H1 (cell line): ENCODE data around the gene CST7. TPM values are rescaled to one million over a fixed set of nuclear protein-coding genes. Genes with fewer than 3 reads are reported as not detected.

Experiments used
- CTCF ChIA-PET: fragments of 300-600 bp; sonication (Branson Sonifier 250); formaldehyde crosslinking; loops from one replicate; lab custom pipeline; 2021; ENCODE audit not compliant: partially characterized antibody; lab: Charles Lee
- POLR2A ChIA-PET: fragments of 300-600 bp; sonication (Branson Sonifier 250); formaldehyde crosslinking; loops from one replicate; lab custom pipeline; 2021; ENCODE audit warnings: inconsistent platforms; ENCODE audit not compliant: partially characterized antibody; lab: Charles Lee
- DNase-seq, 2 experiments: peaks; one replicate each; pipeline versions ENCODE4 v3.0.0 to v3.0.0-alpha.2; 2010 to 2022; ENCODE audit warnings: low spot score in 2 of 2, low read depth in 1 of 2, mixed read lengths in 1 of 2
- FAIRE-seq: peaks from 2 replicates; lab custom pipeline; 2011; peaks lifted over from hg19 to GRCh38; lab: Jason Lieb, UNC
- H2AFZ ChIP-seq: 2 replicates; pipeline ENCODE4 v1.8.1; 2012; ENCODE audit warnings: low read length, inconsistent platforms
- H2AK5ac ChIP-seq: 2 replicates; pipeline ENCODE4 v1.6.1; 2013; ENCODE audit warnings: low read depth, low read length
- H2BK120ac ChIP-seq: replicated peaks from 2 replicates; pipeline ENCODE3; 2013; ENCODE audit warnings: low read depth, low read length, inconsistent platforms
- H2BK12ac ChIP-seq: 2 replicates; pipeline ENCODE4 v1.6.1; 2013; ENCODE audit warnings: low read depth, low read length
- H2BK15ac ChIP-seq: 2 replicates; pipeline ENCODE4 v1.6.1; 2013; ENCODE audit warnings: low read length
- H2BK20ac ChIP-seq: 2 replicates; pipeline ENCODE4 v1.6.1; 2013; ENCODE audit warnings: low read length
- H2BK5ac ChIP-seq: 2 replicates; pipeline ENCODE4 v1.6.1; 2013; ENCODE audit warnings: low read depth, low read length
- H3K14ac ChIP-seq: 2 replicates; pipeline ENCODE4 v1.6.1; 2013; ENCODE audit warnings: inconsistent platforms; ENCODE audit not compliant: insufficient read length
- H3K18ac ChIP-seq: 2 replicates; pipeline ENCODE4 v1.6.1; 2013; ENCODE audit warnings: low read length; ENCODE audit errors: extremely low read depth
- H3K23ac ChIP-seq: 2 replicates; pipeline ENCODE4 v1.6.1; 2013; ENCODE audit warnings: inconsistent platforms; ENCODE audit not compliant: insufficient read length
- H3K23me2 ChIP-seq: 2 replicates; pipeline ENCODE4 v1.6.1; 2013; ENCODE audit warnings: low read depth, low read length
- H3K27ac ChIP-seq: 2 replicates; pipeline ENCODE4 v1.6.1; 2011; ENCODE audit warnings: low read depth, low read length, inconsistent platforms
- H3K27me3 ChIP-seq, 4 experiments: replicated peaks in 1 of 4; 1 replicate in 1 of 4; 2 replicates in 3 of 4; pipeline versions ENCODE4 v1.6.1 to v1.8.1; 2011 to 2013; ENCODE audit warnings: low read length in 3 of 4, mild to moderate bottlenecking in 3 of 4, inconsistent platforms in 2 of 4, mixed read lengths in 2 of 4, moderate library complexity in 1 of 4; ENCODE audit not compliant: control insufficient read depth in 3 of 4, insufficient read depth in 3 of 4; ENCODE audit errors: extremely low read depth in 1 of 4
- H3K36me3 ChIP-seq, 4 experiments: 2 replicates each; pipeline versions ENCODE4 v1.6.1 to v1.8.1; 2011 to 2013; ENCODE audit warnings: mild to moderate bottlenecking in 4 of 4, low read length in 3 of 4, moderate library complexity in 2 of 4, control low read depth in 1 of 4, inconsistent platforms in 1 of 4; ENCODE audit not compliant: insufficient read depth in 4 of 4, control insufficient read depth in 2 of 4
- H3K4ac ChIP-seq: replicated peaks from 2 replicates; pipeline ENCODE3; 2013; ENCODE audit warnings: low read length, low read depth, mixed read lengths, inconsistent platforms; ENCODE audit not compliant: insufficient read length
- H3K4me1 ChIP-seq, 4 experiments: replicated peaks in 1 of 4; 1 replicate in 1 of 4; 2 replicates in 3 of 4; pipeline versions ENCODE4 v1.6.1 to v1.8.1; 2011 to 2013; ENCODE audit warnings: low read length in 3 of 4, inconsistent platforms in 2 of 4, mixed read lengths in 1 of 4; ENCODE audit not compliant: insufficient read depth in 4 of 4, control insufficient read depth in 3 of 4
- H3K4me2 ChIP-seq, 2 experiments: 2 replicates each; pipeline versions ENCODE4 v1.6.1 to v1.8.1; 2011 to 2013; ENCODE audit warnings: low read depth in 2 of 2, low read length in 2 of 2, control low read depth in 1 of 2, inconsistent platforms in 1 of 2, mild to moderate bottlenecking in 1 of 2; ENCODE audit not compliant: insufficient read depth in 1 of 2
- H3K4me3 ChIP-seq, 4 experiments: fragments of 200-600, 300-600 bp in 1 of 4; sonication (generic), shearing (Covaris generic), sonication (Bioruptor Twin) in 1 of 4; 2 replicates each; pipeline versions ENCODE4 v1.5.1 to v1.8.1; 2011 to 2016; ENCODE audit warnings: low read length in 4 of 4, low read depth in 3 of 4, control low read depth in 2 of 4, inconsistent platforms in 2 of 4, mild to moderate bottlenecking in 2 of 4, mixed read lengths in 1 of 4, moderate library complexity in 1 of 4; ENCODE audit not compliant: insufficient read depth in 2 of 4; ENCODE audit errors: extremely low read depth in 1 of 4
- H3K56ac ChIP-seq: replicated peaks from 2 replicates; pipeline ENCODE3; 2013; ENCODE audit warnings: low read depth, mild to moderate bottlenecking, mixed read lengths, low read length, inconsistent platforms; ENCODE audit not compliant: insufficient read length
- H3K79me1 ChIP-seq: 2 replicates; pipeline ENCODE4 v1.6.1; 2013; ENCODE audit warnings: low read depth, low read length, control low read depth
- H3K79me2 ChIP-seq, 2 experiments: 2 replicates each; pipeline versions ENCODE4 v1.6.1 to v1.8.1; 2012 to 2013; ENCODE audit warnings: low read length in 2 of 2, mild to moderate bottlenecking in 2 of 2, inconsistent platforms in 1 of 2; ENCODE audit not compliant: insufficient read depth in 2 of 2, control insufficient read depth in 1 of 2
- H3K9ac ChIP-seq, 4 experiments: replicated peaks in 1 of 4; 1 replicate in 1 of 4; 2 replicates in 3 of 4; pipeline versions ENCODE4 v1.6.1 to v1.8.1; 2011 to 2013; ENCODE audit warnings: low read depth in 3 of 4, low read length in 3 of 4, control low read depth in 2 of 4, mild to moderate bottlenecking in 2 of 4, moderate library complexity in 2 of 4, inconsistent platforms in 1 of 4; ENCODE audit errors: extremely low read depth in 1 of 4
- H3K9me3 ChIP-seq, 2 experiments: 2 replicates each; pipeline versions ENCODE4 v1.6.1 to v1.8.1; 2012 to 2013; ENCODE audit warnings: mild to moderate bottlenecking in 2 of 2, moderate library complexity in 2 of 2, control low read depth in 1 of 2, inconsistent platforms in 1 of 2, low read depth in 1 of 2, low read length in 1 of 2, mixed read lengths in 1 of 2; ENCODE audit not compliant: insufficient read depth in 2 of 2
- H4K20me1 ChIP-seq, 2 experiments: replicated peaks in 1 of 2; 2 replicates each; pipeline versions ENCODE3 to v1.8.1; 2011 to 2013; ENCODE audit warnings: inconsistent platforms in 2 of 2, low read length in 2 of 2, mild to moderate bottlenecking in 1 of 2; ENCODE audit not compliant: insufficient read depth in 2 of 2, control insufficient read depth in 1 of 2
- H4K5ac ChIP-seq: 2 replicates; pipeline ENCODE4 v1.6.1; 2013; ENCODE audit warnings: low read length, low read depth, mixed read lengths, inconsistent platforms; ENCODE audit not compliant: insufficient read length
- H4K8ac ChIP-seq: 2 replicates; pipeline ENCODE4 v1.8.0; 2013; ENCODE audit warnings: mild to moderate bottlenecking, moderate library complexity, low read length, inconsistent platforms; ENCODE audit not compliant: insufficient read depth; ENCODE audit errors: extremely low read depth
- H4K91ac ChIP-seq: replicated peaks from 2 replicates; pipeline ENCODE3; 2013; ENCODE audit warnings: low read length, mixed read lengths, inconsistent platforms; ENCODE audit not compliant: insufficient read length
- BCL11A ChIP-seq, 2 experiments: IDR thresholded peaks; one replicate each; pipeline ENCODE4 v1.6.1; 2011; ENCODE audit warnings: low read depth in 2 of 2, low read length in 2 of 2, mild to moderate bottlenecking in 2 of 2
- NRF1 ChIP-seq: IDR thresholded peaks from 2 replicates; pipeline ENCODE4 v1.6.1; 2011; ENCODE audit warnings: mild to moderate bottlenecking, low read depth, low read length, improper control_type of control experiment
- RBBP5 ChIP-seq: IDR thresholded peaks from 2 replicates; pipeline ENCODE4 v1.7.1; 2012; ENCODE audit warnings: low read depth, mild to moderate bottlenecking, inconsistent platforms, low read length, moderate library complexity, borderline replicate concordance
- WGBS, 2 experiments: shearing (Covaris generic) in 1 of 2; methylation state at CpG; one replicate each; pipeline versions ENCODE4 v1.1.6 to v1.1.7; 2013 to 2015; ENCODE audit warnings: low lambda C conversion rate in 2 of 2, mixed read lengths in 2 of 2, inconsistent platforms in 1 of 2, low coverage in 1 of 2, missing lambda C conversion rate in 1 of 2; ENCODE audit not compliant: insufficient replicate concordance in 2 of 2, insufficient coverage in 1 of 2, insufficient read length in 1 of 2; ENCODE audit errors: extremely low coverage in 1 of 2, missing lambda C conversion rate in 1 of 2; 5-methylcytosine and 5-hydroxymethylcytosine counted together
- polyA plus RNA-seq, 7 experiments: library from polyadenylated mRNA; depleted of rRNA in 3 of 7; stranded (reverse) in 5 of 7; unstranded in 2 of 7; fragments of >200 nt in 5 of 7; fragments of 200-250 nt in 2 of 7; gene quantifications; 1 replicate in 5 of 7; 2 replicates in 1 of 7; 4 replicates in 1 of 7; pipeline versions ENCODE4 v1.2.1 to v1.2.3, GENCODE V29; 2011 to 2013; ENCODE audit warnings: missing spikeins in 2 of 7, mixed read lengths in 2 of 7
- total RNA-seq: library from RNA; stranded (reverse); fragmentation: NEBNext Ultra II Directional; extraction: Animal tissue kit (Norgen Biotek cat#: 25700); gene quantifications from 2 replicates; pipeline ENCODE4 v1.2.1, GENCODE V29; 2021
- TF ChIP-seq, protein P1 (sequence below): IDR thresholded peaks from 2 replicates; pipeline ENCODE4 v1.6.1; 2011; ENCODE audit warnings: low read depth, mild to moderate bottlenecking, low read length; ENCODE audit not compliant: insufficient read depth
- TF ChIP-seq, protein P2 (sequence below): IDR thresholded peaks from 2 replicates; pipeline ENCODE4 v1.6.1; 2012; ENCODE audit warnings: inconsistent platforms

CST7 gene
- total and polyA plus RNA-seq, 2 of the 8 experiments (the other 6 are each of a cell fraction or from before 2014, with no cell fraction given) = not detected

DNA sequence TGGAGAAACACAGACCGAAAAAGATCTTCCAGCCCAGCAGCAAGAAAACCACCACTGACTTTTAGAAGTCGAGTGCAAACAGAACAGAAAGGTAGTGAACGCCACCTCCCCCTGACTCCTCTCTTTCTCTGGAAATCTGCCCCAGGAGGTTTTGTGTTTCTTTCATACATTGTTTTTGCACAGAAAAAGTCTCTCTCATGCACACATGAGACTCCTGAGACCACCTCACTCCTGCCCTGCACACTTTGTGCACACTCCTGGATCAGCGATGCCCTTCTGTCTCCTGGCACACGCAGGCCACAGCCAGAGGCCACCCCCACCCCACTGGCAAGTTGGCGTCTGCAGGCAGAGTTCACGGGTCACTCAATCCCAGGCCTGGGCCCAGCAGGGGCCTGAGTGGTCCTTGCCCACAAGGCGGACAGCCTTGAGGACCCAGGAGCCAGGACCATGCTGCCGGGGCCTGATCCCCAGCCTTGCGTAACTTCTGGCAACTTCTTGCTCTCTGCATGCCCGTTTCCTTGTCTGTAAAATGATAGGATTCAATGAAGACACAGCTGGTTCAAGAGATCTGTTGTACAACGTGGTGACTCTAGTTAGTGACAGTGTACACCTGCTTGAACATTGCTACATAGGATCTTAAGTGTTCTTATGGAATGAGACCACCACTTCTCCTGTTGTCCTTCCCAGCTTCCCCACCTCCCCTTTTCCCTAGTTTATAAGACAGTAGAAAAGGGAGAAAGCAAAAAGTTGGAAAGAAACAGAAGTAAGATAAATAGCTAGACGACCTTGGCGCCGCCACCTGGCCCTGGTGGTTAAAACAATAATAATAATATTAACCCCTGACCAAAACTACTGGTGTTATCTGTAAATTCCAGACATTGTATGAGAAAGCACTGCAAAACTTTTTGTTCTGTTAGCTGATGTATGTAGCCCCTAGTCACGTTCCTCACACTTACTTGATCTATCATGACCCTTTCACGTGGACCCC is 30.2 kb upstream of the CST7 start:
- WGBS, 2 experiments = 81% methylated on average over 16 of the region's 17 CpGs; no CpG with 5 or more reads in 1 of the 2 experiments
- CTCF ChIA-PET = interaction anchor here (0.7 to 7.1 kb wide), 19 partner anchors 12 to 981 kb away, joined by 3 to 64 read pairs (median 3); no protein-coding TSS in a partner anchor
- TF ChIP-seq, protein P1, sequence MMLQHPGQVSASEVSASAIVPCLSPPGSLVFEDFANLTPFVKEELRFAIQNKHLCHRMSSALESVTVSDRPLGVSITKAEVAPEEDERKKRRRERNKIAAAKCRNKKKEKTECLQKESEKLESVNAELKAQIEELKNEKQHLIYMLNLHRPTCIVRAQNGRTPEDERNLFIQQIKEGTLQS = no peak
- TF ChIP-seq BCL11A (IDR thresholded peaks at IDR 0.05; ENCODE audit: low read depth in 2 of 2, low read length in 2 of 2) (no peak), NRF1 (no peak), RBBP5 (no peak)
- TF ChIP-seq, protein P2, sequence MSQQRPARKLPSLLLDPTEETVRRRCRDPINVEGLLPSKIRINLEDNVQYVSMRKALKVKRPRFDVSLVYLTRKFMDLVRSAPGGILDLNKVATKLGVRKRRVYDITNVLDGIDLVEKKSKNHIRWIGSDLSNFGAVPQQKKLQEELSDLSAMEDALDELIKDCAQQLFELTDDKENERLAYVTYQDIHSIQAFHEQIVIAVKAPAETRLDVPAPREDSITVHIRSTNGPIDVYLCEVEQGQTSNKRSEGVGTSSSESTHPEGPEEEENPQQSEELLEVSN = no peak

More for the DNA sequence above, 30.2 kb upstream of the CST7 start:
- Histone ChIP-seq H3K23me2 (no peaks in the 10 kb centered on the region), H4K8ac (no peak overlapping the region; the same call in 1 of the 2 replicates), H3K4me2 (no peak overlapping the region), H4K20me1 (no peaks in the 10 kb centered on the region), H3K9me3 (peaks cover 5 to 13% of the 10 kb centered on the region in 2 experiments), H3K9ac (no peak overlapping the region), H3K79me2 (no peaks in the 10 kb centered on the region), H3K23ac (no peak overlapping the region), H4K91ac (no peak overlapping the region), H2BK20ac (no peak overlapping the region), H3K79me1 (no peaks in the 10 kb centered on the region), H3K56ac (no peak overlapping the region), H3K14ac (no peak overlapping the region), H3K4ac (no peak overlapping the region), H2BK12ac (no peak overlapping the region), H3K4me1 (no peaks in the 10 kb centered on the region), H3K18ac (no peak overlapping the region), H4K5ac (peak overlapping the region; percentile 27), H2AK5ac (no peak overlapping the region), H2BK120ac (no peak overlapping the region), H3K27me3 (no peaks in the 10 kb centered on the region; a peak in 1 of 7 replicates), H2AFZ (no peak overlapping the region), H2BK5ac (no peak overlapping the region), H3K27ac (no peak overlapping the region), H2BK15ac (no peak overlapping the region), H3K36me3 (no peaks in the 10 kb centered on the region), H3K4me3 (no peak overlapping the region)
- POLR2A ChIA-PET = interaction anchor here (0.6 kb wide), 1 partner anchor 448 kb away, joined by 3 read pairs; no protein-coding TSS in a partner anchor
- DNase-seq = no peak
- no peak for FAIRE-seq
